Amniotic epithelial cell (primary cell): ENCODE results near the gene CCAR1.
"Not testable (repeated sequence)": the region's sequence is repeated elsewhere in the genome, so short reads cannot be mapped to it uniquely, and the experiment has no call there.

Source experiments
- DNase-seq: peaks from one replicate; pipeline ENCODE4 v3.0.0-alpha.2; 2010; ENCODE audit warnings: low read depth

The CCAR1 gene

DNA sequence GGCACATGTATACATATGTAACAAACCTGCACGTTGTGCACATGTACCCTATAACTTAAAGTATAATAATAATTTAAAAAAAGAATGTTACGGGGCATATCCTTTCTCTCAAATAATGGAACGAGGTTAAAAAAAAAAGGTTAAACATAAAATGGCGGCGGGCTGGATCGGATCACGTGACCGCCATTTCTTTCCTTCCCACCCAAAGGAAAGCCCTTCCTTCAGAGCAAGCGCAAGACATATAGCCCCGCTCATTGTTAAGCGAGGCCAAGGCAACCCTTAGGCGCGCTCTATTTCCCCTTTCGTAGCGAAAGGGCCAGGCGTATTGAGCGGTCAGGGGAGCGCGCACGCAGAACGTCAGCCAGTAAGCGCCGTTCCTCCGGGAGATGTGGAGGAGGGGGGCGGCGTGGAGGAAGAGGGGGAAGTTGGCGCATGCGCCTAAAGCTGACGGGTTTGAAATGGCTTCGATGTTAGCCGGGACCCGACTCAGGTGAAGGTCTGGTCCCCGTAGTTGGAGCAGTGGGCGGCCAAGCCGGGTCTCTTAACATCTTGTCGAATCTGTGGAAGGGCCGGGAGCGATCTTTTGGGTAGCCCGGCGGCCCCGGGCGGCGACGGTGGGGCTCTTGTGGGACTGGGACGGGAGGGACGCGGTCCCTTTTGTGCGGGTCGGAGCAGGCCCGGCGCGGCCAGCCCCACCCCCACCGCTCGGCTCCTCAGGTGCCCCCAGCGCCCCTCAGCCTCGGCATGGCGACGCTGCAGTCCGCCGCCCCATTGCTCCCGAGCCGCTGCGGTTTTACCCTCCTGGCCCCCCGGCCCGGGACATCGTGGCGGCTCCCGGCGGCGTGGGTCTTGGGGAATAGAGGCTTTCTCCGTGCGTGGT, at the start of gene CCAR1:
CCAR1 (plus strand) TSS at position 447 of the 880 bp plus-strand sequence. CDS start 1,266 bp downstream, outside the sequence.
- peak; percentile 99 for DNase-seq

DNA sequence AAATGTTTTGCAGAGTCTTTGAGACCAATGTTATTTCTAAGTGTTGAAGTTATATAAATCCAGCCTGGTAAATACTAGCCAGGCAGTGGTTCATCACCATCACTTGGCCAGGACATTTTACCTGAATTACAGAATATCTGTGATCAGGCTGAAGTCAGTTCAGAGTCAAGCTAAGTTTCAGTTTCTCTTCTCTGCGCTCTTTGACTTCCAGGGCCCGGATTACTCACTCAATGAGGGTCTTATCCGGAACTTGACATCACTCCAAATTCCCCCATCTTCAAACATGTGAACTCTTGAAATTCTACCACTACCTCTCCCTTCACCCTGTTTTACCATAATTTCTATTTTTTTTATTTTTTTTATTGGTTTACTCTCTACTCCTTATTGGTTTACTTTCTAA, 36.6 kb upstream of the CCAR1 start:
- DNase-seq: no peak

- no peak for DNase-seq
Observed at GRCh38 chr10:68696018-68696417, 25.0 kb upstream of the CCAR1 start.

GRCh38 chr10:68697106-68697505, 23.9 kb upstream of the CCAR1 start:
- no peak for DNase-seq

GRCh38 chr10:68700197-68700596, 20.8 kb upstream of the CCAR1 start:
- no peak for DNase-seq

DNA sequence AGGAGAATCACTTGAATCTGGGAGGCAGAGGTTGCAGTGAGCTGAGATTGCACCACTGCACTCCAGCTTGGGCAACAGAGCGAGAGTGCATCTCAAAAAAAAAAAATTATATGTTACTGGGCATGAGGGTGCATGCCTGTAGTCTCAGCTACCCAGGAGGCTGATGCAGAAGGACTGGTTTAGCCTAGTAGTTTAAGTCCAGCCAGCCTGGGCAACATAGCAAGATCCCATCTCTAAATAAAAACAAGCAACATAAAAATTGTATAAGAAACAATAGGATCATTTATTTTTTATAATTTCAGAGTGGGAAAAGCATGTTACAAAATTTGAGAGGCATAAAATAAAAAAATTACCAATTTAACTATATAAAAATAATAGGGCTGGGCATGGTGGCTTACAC, 15.5 kb upstream of the CCAR1 start:
- DNase-seq: no peak

DNA sequence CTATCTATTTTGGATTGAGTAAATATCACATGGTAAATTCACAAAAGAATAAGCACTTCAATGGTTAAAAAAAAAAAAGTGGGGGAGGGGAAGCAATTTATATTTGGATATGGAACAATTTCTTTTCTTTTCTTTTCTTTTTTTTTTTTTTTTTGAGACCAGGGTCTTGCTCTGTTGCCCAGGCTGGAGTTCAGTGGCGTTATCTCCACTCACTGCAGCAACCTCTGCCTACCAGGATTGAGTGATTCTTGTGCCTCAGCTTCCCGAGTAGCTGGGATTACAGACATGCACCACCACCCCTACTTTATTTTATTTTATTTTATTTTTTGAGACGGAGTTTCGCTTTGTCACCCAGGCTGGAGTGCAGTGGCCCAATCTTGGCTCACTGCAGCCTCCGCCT, 12.1 kb upstream of the CCAR1 start:
- DNase-seq: not testable (repeated sequence)

DNA sequence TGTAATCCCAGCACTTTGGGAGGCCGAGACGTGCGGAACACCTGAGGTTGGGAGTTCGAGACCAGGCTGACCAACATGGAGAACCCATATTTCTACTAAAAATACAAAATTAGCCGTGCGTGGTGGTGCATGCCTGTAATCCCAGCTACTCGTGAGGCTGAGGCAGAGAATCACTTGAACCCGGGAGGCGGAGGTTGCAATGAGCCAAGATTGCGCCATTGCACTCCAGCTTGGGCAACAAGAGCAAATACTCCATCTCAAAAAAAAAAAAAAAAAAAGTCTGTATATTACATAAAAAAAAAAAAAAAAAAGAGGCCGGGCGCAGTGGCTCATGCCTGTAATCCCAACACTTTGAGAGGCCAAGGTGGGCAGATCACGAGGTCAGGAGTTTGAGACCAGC, 8.0 kb upstream of the CCAR1 start:
- not testable (repeated sequence) for DNase-seq

DNA sequence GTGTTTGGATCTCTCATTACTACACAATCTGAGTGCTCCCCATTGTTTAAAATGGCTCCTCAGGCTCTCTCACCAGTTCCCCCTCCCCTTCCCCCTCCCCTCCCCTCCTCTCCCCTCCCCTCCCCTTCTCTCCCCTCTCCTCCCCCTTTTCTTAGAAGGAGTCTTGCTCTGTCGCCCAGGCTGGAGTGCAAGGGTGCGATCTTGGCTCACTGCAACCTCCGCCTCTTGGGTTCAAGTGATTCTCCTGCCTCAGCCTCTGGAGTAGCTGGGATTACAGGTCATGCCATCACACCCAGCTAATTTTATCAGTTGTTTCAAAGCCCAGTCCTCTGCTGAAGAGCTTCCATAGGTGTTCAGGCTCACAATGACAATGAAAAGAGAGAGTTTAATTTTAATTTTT, 3.6 kb upstream of the CCAR1 start:
- DNase-seq: no peak

- no peak for DNase-seq
Observed at GRCh38 chr10:68721673-68722335, 765 bp downstream of the CCAR1 start.

DNA sequence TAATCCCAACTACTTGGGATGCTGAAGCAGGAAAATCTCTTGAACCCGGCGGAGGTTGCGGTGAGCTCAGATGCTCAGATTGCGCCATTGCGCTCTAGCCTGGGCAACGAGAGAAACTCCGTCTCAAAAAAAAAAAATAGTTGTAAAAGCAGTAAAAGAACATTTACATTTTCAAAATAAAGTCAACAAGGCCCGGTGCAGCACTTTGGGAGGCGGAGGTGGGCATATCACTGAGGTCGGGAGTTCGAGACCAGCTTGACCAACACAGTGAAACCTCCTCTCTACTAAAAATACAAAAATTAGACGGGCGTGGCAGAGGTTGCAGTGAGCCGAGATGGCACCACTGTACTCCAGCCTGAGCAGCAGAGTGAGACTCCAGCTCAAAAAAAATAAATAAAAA, 4.0 kb downstream of the CCAR1 start:
- DNase-seq: no peak

- peak; percentile 82 for DNase-seq
Observed at GRCh38 chr10:68727146-68727545, 6.1 kb downstream of the CCAR1 start.

DNA sequence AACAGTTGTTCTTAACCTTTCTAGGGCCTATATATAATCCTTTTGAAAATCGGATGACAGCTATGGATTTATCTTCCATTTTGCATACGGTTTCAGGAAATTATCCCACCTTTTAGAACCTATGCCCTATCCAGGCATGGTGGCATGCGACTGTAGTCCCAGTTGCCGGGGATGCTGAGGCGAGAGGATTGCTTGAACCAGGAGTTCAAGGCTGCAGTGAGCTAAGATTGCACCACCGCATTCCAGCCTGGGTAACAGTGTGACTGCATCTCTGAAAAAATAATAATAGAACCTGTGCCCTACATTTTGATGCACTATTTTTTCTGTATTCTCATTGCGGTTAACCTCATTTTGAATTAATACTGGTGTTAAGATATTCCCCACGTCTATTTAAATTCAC, 11.6 kb downstream of the CCAR1 start:
- DNase-seq: no peak

GRCh38 chr10:68734349-68734748, 13.3 kb downstream of the CCAR1 start:
- no peak for DNase-seq

- DNase-seq: no peak
Observed at GRCh38 chr10:68735119-68735518, 14.1 kb downstream of the CCAR1 start.

DNA sequence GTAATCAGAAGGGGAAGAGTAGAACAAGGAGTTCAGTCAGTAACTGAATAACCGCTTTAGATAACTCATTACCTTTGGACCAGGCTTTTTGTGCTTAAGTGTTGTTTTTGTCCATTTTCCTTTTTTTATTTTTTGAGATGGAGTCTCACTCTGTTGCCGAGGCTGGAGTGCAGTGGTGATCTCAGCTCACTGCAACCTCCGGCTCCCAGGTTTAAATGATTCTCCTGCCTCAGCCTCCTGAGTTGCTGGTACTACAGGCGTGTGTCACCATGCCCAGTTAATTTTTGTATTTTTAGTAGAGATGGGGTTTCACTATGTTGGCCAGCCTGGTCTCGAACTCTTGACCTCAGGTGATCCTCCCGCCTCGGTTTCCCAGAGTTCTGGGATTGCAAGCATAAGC, 14.7 kb downstream of the CCAR1 start:
- DNase-seq: not testable (repeated sequence)

DNA sequence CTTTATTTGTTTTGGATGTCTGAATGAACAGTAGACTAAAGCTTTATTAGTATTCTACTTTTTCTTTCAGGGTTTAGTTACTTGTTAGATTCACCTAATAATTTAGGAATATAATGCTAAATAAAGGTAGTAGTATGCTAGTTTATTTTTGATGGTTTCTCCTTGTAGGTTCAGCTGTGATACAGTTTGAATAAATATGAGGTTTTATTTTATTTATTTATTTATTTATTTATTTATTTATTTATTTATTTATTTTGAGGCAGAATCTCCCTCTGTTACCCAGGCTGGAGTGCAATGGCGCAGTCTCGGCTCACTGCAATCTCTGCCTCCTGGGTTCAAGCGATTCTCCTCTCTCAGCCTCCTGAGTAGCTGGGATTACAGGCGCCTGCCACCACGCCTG, 19.6 kb downstream of the CCAR1 start:
- DNase-seq: not testable (repeated sequence)

DNA sequence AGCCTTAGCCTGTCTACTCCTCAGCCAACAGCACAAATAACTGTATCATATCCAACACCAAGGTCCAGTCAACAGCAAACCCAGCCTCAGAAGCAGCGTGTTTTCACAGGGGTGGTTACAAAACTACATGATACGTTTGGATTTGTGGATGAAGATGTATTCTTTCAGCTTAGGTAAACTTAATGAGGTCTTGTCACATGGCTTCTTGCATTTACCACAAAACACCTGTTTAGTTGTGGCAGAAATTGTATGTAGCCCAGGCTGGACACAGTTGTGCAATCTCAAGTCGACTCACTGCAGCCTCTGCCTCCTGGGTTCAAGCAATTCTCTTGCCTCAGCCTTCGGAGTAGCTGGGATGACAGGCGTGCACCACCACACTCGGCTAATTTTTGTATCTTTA, 21.4 kb downstream of the CCAR1 start:
- no peak for DNase-seq

GRCh38 chr10:68752711-68753350, 31.8 kb downstream of the CCAR1 start:
- no peak for DNase-seq

- DNase-seq: peak; percentile 66
Observed at GRCh38 chr10:68756246-68756645, 35.2 kb downstream of the CCAR1 start.

GRCh38 chr10:68756766-68757165, 35.7 kb downstream of the CCAR1 start:
- DNase-seq: peak; percentile 94

DNA sequence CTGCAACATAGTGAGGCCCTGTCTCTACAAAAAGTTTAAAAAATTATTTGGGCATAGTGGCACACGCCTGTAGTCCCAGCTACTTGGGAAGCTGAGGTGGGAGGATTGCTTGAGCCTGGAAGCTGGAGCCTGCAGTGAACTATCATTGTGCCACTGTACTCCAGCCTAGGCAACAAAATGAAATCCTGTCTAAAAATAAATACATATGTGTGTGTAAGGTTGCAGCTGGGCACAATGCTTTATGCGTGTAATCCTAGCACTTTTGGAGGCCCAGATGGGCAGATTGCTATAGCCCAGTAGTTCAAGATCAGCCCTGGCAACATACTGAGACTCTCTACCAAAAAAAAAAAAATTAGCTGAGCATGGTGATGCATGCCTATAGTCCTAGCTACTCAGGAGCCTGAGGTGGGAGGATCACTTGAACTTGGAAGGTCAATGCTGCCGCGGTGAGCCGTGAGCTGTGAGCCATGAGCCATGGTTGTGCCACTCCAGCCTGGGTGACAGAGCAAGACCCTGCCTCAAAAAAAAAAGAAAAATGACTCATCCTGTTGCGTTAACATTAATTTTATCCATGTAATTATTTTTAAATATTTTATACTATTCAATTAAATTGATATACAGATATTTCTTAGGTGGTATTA, 38.3 kb downstream of the CCAR1 start:
- DNase-seq: no peak
